ENCODE results near the gene RPS16.
"Not testable (repeated sequence)": the region's sequence is repeated elsewhere in the genome, so short reads cannot be mapped to it uniquely, and the experiment has no call there.

Gene RPS16

GRCh38 chr19:39435499-39436349 lies at the start of gene RPS16:
Gene RPS16, minus strand, starts transcription at chr19:39435949. Its CDS starts 54 bp downstream, at chr19:39435895.
- DNase-seq (ENCODE audit: low spot score) (peak; percentile 94), FAIRE-seq (peak; percentile 71)

- DNase-seq (ENCODE audit: low spot score) (no peak), FAIRE-seq (no peak)
These were observed 47.4 kb upstream of the RPS16 start for GRCh38 chr19:39483141-39483540.

- DNase-seq (ENCODE audit: low spot score) (no peak), FAIRE-seq (no peak)
These were observed 45.9 kb upstream of the RPS16 start for GRCh38 chr19:39481676-39482075.

GRCh38 chr19:39481229-39481545 lies 45.4 kb upstream of the RPS16 start:
- FAIRE-seq (no peak), DNase-seq (ENCODE audit: low spot score) (no peak)

- FAIRE-seq (peak; percentile 52), DNase-seq (ENCODE audit: low spot score) (peak; percentile 81)
These were observed 44.8 kb upstream of the RPS16 start, which contains the start of gene TIMM50 for GRCh38 chr19:39480337-39481228. Gene TIMM50, plus strand, starts transcription at chr19:39480838. Its CDS starts 16 bp downstream, at chr19:39480854.

- FAIRE-seq = no peak
- no peak for DNase-seq (ENCODE audit: low spot score)
These were observed 44.2 kb upstream of the RPS16 start for GRCh38 chr19:39479916-39480315.

GRCh38 chr19:39479319-39479801 lies 43.6 kb upstream of the RPS16 start:
- not testable (repeated sequence) for DNase-seq (ENCODE audit: low spot score); FAIRE-seq

- FAIRE-seq (no peak), DNase-seq (ENCODE audit: low spot score) (no peak)
These were observed 40.0 kb upstream of the RPS16 start for GRCh38 chr19:39475748-39476147.

- DNase-seq (ENCODE audit: low spot score) = no peak
- no peak for FAIRE-seq
These were observed 38.4 kb upstream of the RPS16 start for GRCh38 chr19:39474139-39474620.

GRCh38 chr19:39473443-39473960 lies 37.8 kb upstream of the RPS16 start:
- DNase-seq (ENCODE audit: low spot score) = no peak
- no peak for FAIRE-seq

- FAIRE-seq (no peak), DNase-seq (ENCODE audit: low spot score) (no peak)
These were observed 37.1 kb upstream of the RPS16 start for GRCh38 chr19:39472746-39473442.

- DNase-seq (ENCODE audit: low spot score) = no peak
- no peak for FAIRE-seq
These were observed 36.2 kb upstream of the RPS16 start for GRCh38 chr19:39471756-39472536.

- DNase-seq (ENCODE audit: low spot score) (no peak), FAIRE-seq (no peak)
These were observed 35.1 kb upstream of the RPS16 start for GRCh38 chr19:39470724-39471339.

GRCh38 chr19:39469567-39469966 lies 33.8 kb upstream of the RPS16 start:
- no peak for DNase-seq (ENCODE audit: low spot score)
- FAIRE-seq = no peak

GRCh38 chr19:39469036-39469435 lies 33.3 kb upstream of the RPS16 start:
- no peak for FAIRE-seq
- no peak for DNase-seq (ENCODE audit: low spot score)

- no peak for DNase-seq (ENCODE audit: low spot score)
- no peak for FAIRE-seq
These were observed 32.2 kb upstream of the RPS16 start for GRCh38 chr19:39467941-39468340.

GRCh38 chr19:39465956-39466747 lies 30.4 kb upstream of the RPS16 start:
- no peak for FAIRE-seq

GRCh38 chr19:39463403-39463802 lies 27.7 kb upstream of the RPS16 start:
- DNase-seq (ENCODE audit: low spot score) (no peak), FAIRE-seq (no peak)

More at GRCh38 chr19:39465956-39466747, 30.4 kb upstream of the RPS16 start:
- no peak for DNase-seq (ENCODE audit: low spot score)

GRCh38 chr19:39451257-39451656 lies 15.5 kb upstream of the RPS16 start:
- FAIRE-seq; DNase-seq (ENCODE audit: low spot score): not testable (repeated sequence)

All from RCC 7860 (cell line).